ENCODE measurements around the gene NTNG1.

NTNG1 gene

GRCh38 chr1:107415241-107415640 is 274.4 kb downstream of the NTNG1 start:
- no peak for FAIRE-seq

- no peak for FAIRE-seq
Measured at GRCh38 chr1:107419003-107419402, 278.2 kb downstream of the NTNG1 start.

GRCh38 chr1:107422901-107423300 is 282.1 kb downstream of the NTNG1 start:
- FAIRE-seq = no peak

GRCh38 chr1:107430540-107431228 is 289.8 kb downstream of the NTNG1 start:
- FAIRE-seq = no peak

- no peak for FAIRE-seq
Measured at GRCh38 chr1:107432108-107432507, 291.3 kb downstream of the NTNG1 start.

GRCh38 chr1:107433068-107433467 is 292.2 kb downstream of the NTNG1 start:
- FAIRE-seq = no peak

GRCh38 chr1:107433635-107434360 is 293.0 kb downstream of the NTNG1 start:
- no peak for FAIRE-seq

GRCh38 chr1:107434361-107434693 is 293.5 kb downstream of the NTNG1 start:
- FAIRE-seq = no peak

GRCh38 chr1:107436552-107437241 is 295.9 kb downstream of the NTNG1 start:
- FAIRE-seq = no peak

GRCh38 chr1:107439567-107439966 is 298.7 kb downstream of the NTNG1 start:
- FAIRE-seq = no peak

GRCh38 chr1:107442551-107442950 is 301.7 kb downstream of the NTNG1 start:
- no peak for FAIRE-seq

GRCh38 chr1:107443027-107443426 is 302.2 kb downstream of the NTNG1 start:
- no peak for FAIRE-seq

GRCh38 chr1:107443860-107444259 is 303.0 kb downstream of the NTNG1 start:
- FAIRE-seq = no peak

GRCh38 chr1:107444302-107444701 is 303.5 kb downstream of the NTNG1 start:
- no peak for FAIRE-seq

- FAIRE-seq = no peak
Measured at GRCh38 chr1:107449326-107449725, 308.5 kb downstream of the NTNG1 start.

GRCh38 chr1:107450899-107451664 is 310.2 kb downstream of the NTNG1 start:
- FAIRE-seq = no peak

GRCh38 chr1:107451715-107452114 is 310.9 kb downstream of the NTNG1 start:
- no peak for FAIRE-seq

GRCh38 chr1:107454791-107455190 is 314.0 kb downstream of the NTNG1 start:
- FAIRE-seq = no peak

- no peak for FAIRE-seq
Measured at GRCh38 chr1:107457989-107458388, 317.1 kb downstream of the NTNG1 start.

- no peak for FAIRE-seq
Measured at GRCh38 chr1:107459204-107459904, 318.5 kb downstream of the NTNG1 start.

GRCh38 chr1:107460035-107460434 is 319.2 kb downstream of the NTNG1 start:
- no peak for FAIRE-seq

GRCh38 chr1:107464827-107465226 is 324.0 kb downstream of the NTNG1 start:
- no peak for FAIRE-seq

- no peak for FAIRE-seq
Measured at GRCh38 chr1:107467286-107467685, 326.4 kb downstream of the NTNG1 start.

All from endometrium (tissue), 2 donors.